ENCODE data around the gene SMARCD1. TPM values are rescaled to one million over a fixed set of nuclear protein-coding genes. Genes with fewer than 3 reads are reported as not detected.

The SMARCD1 gene
- total RNA-seq, 2 experiments from 2014 or later: 47.3 to 55.1 TPM

DNA sequence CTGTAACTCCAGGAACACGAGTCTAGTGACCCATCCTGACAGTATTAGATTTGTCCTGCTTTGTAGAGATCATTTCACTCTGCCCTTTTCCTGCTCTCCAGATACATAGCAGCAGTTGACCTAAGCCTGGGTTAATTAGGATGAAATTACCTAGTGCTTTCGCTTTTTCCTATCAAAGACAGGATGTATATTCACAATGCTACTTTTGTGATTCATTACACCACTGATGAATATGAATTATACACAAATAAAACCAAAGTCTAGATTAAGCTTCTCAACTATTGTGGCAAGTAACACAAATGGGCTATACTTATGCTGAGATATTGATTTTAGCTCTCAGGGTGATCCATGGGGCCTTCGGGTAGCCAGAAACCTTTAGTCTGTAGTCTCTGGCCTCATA is 64.2 kb downstream of the SMARCD1 start:
- intact Hi-C loops (cut with micrococcal nuclease): no loop called here
- peaks cover 25% of the 10 kb centered on the region for H3K4me1 Mint-ChIP-seq (ENCODE audit: low read depth)
- TF ChIP-seq CTCF (IDR thresholded peaks at IDR 0.05): no peak
- ATAC-seq: no peak
- peak overlapping the region; percentile 11 for H3K27ac Mint-ChIP-seq
- ChIA-PET POLR2A (interaction anchor here (2.5 kb wide), 1 partner anchor 18 kb away, joined by 7 read pairs; the partner anchor contains the start of gene CERS5), CTCF (interaction anchor here (0.7 to 1.9 kb wide), 5 partner anchors 10 to 38 kb away, joined by 3 to 7 read pairs (median 4); partner anchors contain the start of gene COX14)
- no peak overlapping the region for H3K4me3 Mint-ChIP-seq
- H3K36me3 Mint-ChIP-seq (ENCODE audit: low read depth): peaks cover 2% of the 10 kb centered on the region
- DNase-seq: no peak
- H3K27me3 Mint-ChIP-seq: no peaks in the 10 kb centered on the region
- H3K9me3 Mint-ChIP-seq: no peaks in the 10 kb centered on the region

Other genes starting within 250 kb of the SMARCD1 start
- gene BCDIN3D, start 242.2 kb upstream of the SMARCD1 start, total RNA-seq: 1 to 10 TPM; 5.0 to 5.3 TPM
- under 1 TPM; 0.22 to 0.56 TPM for gene FAIM2, start 181.4 kb upstream of the SMARCD1 start, total RNA-seq
- not detected for gene AQP2, start 134.6 kb upstream of the SMARCD1 start, total RNA-seq
- gene AQP5, start 123.5 kb upstream of the SMARCD1 start, total RNA-seq: not detected
- gene AQP6, start 112.4 kb upstream of the SMARCD1 start, total RNA-seq: not detected
- gene RACGAP1, start 59.8 kb upstream of the SMARCD1 start, total RNA-seq: 100 to 1,000 TPM; 113 to 117 TPM
- 10 to 100 TPM; 14.3 to 17.3 TPM for gene ASIC1, start 27.7 kb upstream of the SMARCD1 start, total RNA-seq
- gene GPD1, start 18.7 kb downstream of the SMARCD1 start, total RNA-seq: under 1 TPM; 0.16 to 0.20 TPM
- 10 to 100 TPM; 43.1 to 51.0 TPM for gene COX14, start 26.9 kb downstream of the SMARCD1 start, total RNA-seq
- 10 to 100 TPM; 33.9 to 39.5 TPM for gene CERS5, start 82.0 kb downstream of the SMARCD1 start, total RNA-seq
- gene LIMA1, start 198.2 kb downstream of the SMARCD1 start, total RNA-seq: 10 to 100 TPM; 44.2 to 45.5 TPM